NT2/D1 (cell line): Measurements from ENCODE around the gene ZNF593OS.

Source experiments
- YY1 ChIP-seq: IDR thresholded peaks from 2 replicates; pipeline ENCODE4 v1.6.1; 2011; ENCODE audit not compliant: insufficient read length, insufficient read depth
- ZNF274 ChIP-seq: IDR thresholded peaks from 2 replicates; pipeline ENCODE4 v1.6.1; 2011; ENCODE audit warnings: mild to moderate bottlenecking, low read depth, low read length

DNA sequence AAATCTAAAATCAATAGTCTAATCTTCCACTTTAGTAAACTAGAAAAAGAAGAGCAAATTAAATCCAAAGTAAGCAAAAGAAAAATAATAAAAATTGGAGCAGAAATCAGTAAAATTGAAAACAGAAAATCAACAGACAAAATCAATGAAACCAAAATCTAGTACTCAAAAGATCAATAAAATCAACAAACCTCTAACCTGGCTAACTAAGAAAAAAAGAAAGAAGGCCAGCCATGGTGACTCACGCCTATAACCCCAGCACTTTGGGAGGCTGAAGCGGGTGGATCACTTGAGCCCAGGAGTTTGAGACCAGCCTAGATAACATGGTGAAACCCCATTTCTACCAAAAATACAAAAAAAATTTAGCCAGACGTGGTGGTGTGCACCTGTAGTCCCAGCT, 37.2 kb downstream of the ZNF593OS start:
- TF ChIP-seq YY1 = no peak
- TF ChIP-seq ZNF274 = no peak
